WERI-Rb-1 (cell line): Measurements from ENCODE around the gene PROSER3.

Source experiments
- DNase-seq: peaks from one replicate; pipeline ENCODE4 v3.0.0-alpha.2; 2020
- H3K27ac ChIP-seq: fragments of 250-450 bp; sonication (Bioruptor Pico); 2 replicates; pipeline ENCODE4 v1.5.1; 2020; ENCODE audit warnings: mild to moderate bottlenecking, moderate library complexity
- H3K27me3 ChIP-seq: fragments of 250-450 bp; sonication (Bioruptor Pico); 2 replicates; pipeline ENCODE4 v1.5.1; 2021; ENCODE audit warnings: mild to moderate bottlenecking, low read depth, moderate library complexity; ENCODE audit not compliant: insufficient read depth, severe bottlenecking
- H3K36me3 ChIP-seq: fragments of 250-450 bp; sonication (Bioruptor Pico); 2 replicates; pipeline ENCODE4 v1.5.1; 2020; ENCODE audit warnings: mild to moderate bottlenecking, moderate library complexity
- H3K4me3 ChIP-seq: 2 replicates; pipeline ENCODE4 v1.5.1; 2011; ENCODE audit warnings: low read depth, mild to moderate bottlenecking, control low read depth, low read length
- H3K9me3 ChIP-seq: fragments of 250-450 bp; sonication (Bioruptor Pico); 2 replicates; pipeline ENCODE4 v1.5.1; 2021; ENCODE audit warnings: mild to moderate bottlenecking, moderate library complexity; ENCODE audit not compliant: severe bottlenecking
- CTCF ChIP-seq: IDR thresholded peaks from 2 replicates; pipeline ENCODE4 v1.5.1; 2011; ENCODE audit warnings: low read depth, mild to moderate bottlenecking, control low read depth, inconsistent platforms, low read length

The PROSER3 gene

DNA sequence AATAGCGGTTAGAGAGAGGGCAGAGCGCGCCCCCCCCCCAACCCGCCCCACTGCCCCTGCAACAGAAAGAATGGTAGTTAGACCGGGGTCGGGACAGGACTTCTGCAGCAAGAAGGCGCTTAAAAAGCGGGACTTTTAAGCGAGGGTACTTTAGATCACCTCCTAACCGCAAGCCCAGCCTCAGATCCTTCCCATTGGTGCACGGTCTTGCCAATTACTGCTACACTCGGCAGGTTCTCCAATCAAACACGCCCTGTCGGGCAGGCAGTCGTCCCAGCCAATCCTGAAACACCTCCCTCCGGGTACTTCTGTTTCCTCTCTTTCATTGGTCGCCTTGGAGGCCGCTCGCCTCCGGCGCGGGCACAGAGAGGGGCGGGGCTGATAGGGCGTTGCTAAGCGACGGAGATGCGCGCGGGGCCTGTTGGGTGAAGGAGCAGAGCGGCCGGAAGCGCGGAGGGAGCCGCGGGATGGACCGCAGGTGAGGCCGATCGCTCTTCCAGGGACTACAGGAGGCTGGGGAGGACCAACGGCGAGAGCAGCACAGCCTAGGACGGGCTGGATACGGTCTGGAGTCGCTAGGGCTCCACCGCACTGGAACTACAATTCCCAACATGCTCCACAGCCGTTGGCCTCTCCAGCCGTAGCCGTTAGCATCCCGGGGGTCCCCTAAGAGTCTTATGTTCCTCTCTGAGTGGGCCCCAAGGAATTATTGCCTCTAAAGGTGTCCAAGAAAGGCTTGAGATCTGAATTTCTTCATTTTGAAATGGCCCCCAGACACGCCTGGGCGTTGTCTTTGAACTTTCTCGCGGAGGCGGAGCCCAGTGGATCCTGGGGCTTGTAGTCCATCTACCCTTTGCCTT is at the start of gene PROSER3:
Gene PROSER3 (plus strand): TSS at position 428 of the 860 bp plus-strand sequence. CDS start 40 bp downstream, at position 468.
- H3K4me3 ChIP-seq, result peak within 1 kb of the TSS; percentile 100
- no peak for TF ChIP-seq CTCF
- H3K27ac ChIP-seq, result peak within 1 kb of the TSS; percentile 97
- no peaks in the 10 kb centered on the region for H3K27me3 ChIP-seq
- H3K9me3 ChIP-seq, result no peaks in the 10 kb centered on the region
- DNase-seq, result peak; percentile 99
- H3K36me3 ChIP-seq, result peaks cover 48% of the 10 kb centered on the region

GRCh38 chr19:35708391-35708790 is 49.6 kb upstream of the PROSER3 start:
- no peaks in the 10 kb centered on the region for H3K36me3 ChIP-seq

DNA sequence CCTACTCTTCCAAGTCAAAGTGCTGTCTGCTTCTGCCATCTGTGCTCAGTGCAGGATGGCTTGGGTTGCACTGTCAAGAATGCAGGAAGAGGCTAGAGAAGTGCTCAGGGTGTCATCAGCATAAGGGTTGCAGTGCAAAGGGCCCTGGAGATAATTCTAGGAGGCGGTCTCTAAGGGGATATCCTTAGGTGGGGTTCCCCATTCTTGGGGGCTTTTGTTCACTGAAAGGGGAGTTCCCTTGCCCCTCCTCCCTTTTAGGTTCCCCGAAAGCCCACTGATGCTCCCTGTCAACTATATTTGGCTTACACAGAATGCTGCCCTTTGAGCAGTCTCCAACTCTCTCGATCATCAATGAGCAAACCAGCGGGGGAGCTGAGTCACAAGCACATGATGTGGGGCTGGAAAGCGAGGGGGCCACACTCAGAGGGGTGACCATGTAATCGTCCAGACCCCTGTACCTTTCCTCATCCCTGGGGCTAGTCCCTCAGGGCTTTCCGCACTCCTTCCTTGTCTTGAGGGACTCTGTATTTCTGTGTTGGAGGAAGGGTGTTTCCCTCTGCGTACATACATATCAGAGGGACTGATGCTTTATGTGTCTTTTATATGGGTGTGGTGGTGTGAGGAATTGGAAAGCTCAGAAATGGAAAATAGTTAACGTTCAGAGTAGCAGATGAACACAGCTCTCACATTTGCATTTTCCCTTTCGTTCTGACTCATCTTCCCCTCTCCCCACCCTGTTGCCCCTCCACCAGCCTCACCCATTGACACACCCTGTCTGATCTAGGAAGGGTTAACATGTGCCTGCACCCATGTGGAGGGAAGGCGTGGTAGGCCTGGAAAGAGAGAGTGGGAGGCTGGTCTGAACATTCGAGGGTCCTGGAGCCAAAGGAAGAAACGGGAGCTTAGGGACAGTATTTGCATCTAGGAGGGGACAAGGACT is 46.9 kb upstream of the PROSER3 start:
- H3K27ac ChIP-seq, result no peak overlapping the region
- TF ChIP-seq CTCF, result no peak
- no peaks in the 10 kb centered on the region for H3K36me3 ChIP-seq
- no peaks in the 10 kb centered on the region for H3K9me3 ChIP-seq
- H3K27me3 ChIP-seq, result no peaks in the 10 kb centered on the region
- DNase-seq, result no peak
- no peak overlapping the region for H3K4me3 ChIP-seq

More at GRCh38 chr19:35708391-35708790, 49.6 kb upstream of the PROSER3 start:
- no peak for TF ChIP-seq CTCF
- H3K27ac ChIP-seq, result no peak overlapping the region
- no peaks in the 10 kb centered on the region for H3K27me3 ChIP-seq
- H3K4me3 ChIP-seq, result no peak overlapping the region
- no peak for DNase-seq
- no peaks in the 10 kb centered on the region for H3K9me3 ChIP-seq

- Histone ChIP-seq H3K27ac (no peak overlapping the region), H3K4me3 (no peak overlapping the region), H3K9me3 (no peaks in the 10 kb centered on the region), H3K27me3 (no peaks in the 10 kb centered on the region), H3K36me3 (no peaks in the 10 kb centered on the region)
- TF ChIP-seq CTCF, result no peak
- no peak for DNase-seq
Measured at GRCh38 chr19:35712567-35713505, 45.1 kb upstream of the PROSER3 start.

DNA sequence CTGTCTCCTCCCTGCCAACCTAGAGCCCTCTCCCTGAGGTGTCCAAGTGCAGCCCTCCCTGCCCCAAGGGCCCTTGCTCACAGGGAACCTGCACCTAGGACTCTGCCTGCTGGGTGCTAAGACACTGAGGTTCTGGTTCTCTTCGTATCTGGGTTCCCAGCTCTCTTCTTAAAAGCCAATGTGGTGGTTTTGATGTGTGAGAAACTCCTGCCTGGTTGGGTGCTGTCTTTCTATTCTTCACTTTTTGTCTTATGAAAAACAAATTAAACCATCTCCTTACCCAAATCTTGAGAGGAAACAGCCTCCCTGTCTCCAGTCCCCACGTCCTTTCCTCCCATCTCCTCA is 44.5 kb upstream of the PROSER3 start:
- DNase-seq, result no peak
- H3K27me3 ChIP-seq, result no peaks in the 10 kb centered on the region
- H3K9me3 ChIP-seq, result no peaks in the 10 kb centered on the region
- H3K36me3 ChIP-seq, result no peaks in the 10 kb centered on the region
- no peak overlapping the region for H3K4me3 ChIP-seq
- TF ChIP-seq CTCF, result no peak
- no peak overlapping the region for H3K27ac ChIP-seq
